ENCODE results near the gene VSX1. TPM values are rescaled to one million over a fixed set of nuclear protein-coding genes. Genes with fewer than 3 reads are reported as not detected.

Gene VSX1
- polyA plus RNA-seq, 1 experiment = 0.06 TPM

DNA sequence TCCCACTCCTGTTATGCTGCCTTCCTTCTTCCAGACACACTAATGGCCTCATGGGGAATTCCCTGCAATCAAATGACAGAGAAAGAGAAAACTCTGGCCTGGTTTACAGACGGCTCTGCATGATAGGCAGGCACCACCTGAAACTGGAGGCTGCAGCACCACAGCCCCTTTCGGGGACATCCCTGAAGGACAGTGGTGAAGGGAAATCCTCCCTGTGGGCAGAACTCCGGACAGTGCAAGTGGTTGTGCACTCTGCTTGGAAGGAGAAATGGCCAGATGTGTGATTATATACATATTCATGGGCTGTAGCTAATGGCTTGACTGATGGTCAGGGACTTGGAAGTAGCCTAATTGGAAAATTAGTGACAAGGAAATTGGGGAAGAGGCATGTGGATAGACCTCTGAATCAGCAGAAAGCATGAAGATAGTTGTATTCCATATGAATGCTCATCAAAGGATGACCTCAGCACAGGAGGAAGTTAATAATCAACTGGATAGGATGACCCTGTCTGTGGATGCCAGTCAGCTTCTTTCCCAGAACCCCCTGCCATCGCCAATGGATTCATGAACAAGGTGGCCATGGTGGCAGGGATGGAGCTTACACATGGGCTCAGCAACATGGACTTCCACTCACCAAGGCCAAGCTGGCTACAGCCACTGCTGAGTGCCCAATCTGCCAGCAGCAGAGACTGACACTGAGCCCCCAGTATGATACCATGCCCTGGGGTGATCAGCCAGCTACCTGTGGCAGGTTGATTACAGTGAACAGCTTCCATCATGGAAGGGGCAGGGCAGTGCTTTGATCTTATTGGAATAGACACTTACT is 44.5 kb upstream of the VSX1 start:
- H3K27ac ChIP-seq (ENCODE audit: low read depth, low read length) = no peak overlapping the region
- DNase-seq (ENCODE audit: low read depth, low spot score) = no peak
- POLR2A ChIA-PET = no interaction called here
- TF ChIP-seq, protein P1, sequence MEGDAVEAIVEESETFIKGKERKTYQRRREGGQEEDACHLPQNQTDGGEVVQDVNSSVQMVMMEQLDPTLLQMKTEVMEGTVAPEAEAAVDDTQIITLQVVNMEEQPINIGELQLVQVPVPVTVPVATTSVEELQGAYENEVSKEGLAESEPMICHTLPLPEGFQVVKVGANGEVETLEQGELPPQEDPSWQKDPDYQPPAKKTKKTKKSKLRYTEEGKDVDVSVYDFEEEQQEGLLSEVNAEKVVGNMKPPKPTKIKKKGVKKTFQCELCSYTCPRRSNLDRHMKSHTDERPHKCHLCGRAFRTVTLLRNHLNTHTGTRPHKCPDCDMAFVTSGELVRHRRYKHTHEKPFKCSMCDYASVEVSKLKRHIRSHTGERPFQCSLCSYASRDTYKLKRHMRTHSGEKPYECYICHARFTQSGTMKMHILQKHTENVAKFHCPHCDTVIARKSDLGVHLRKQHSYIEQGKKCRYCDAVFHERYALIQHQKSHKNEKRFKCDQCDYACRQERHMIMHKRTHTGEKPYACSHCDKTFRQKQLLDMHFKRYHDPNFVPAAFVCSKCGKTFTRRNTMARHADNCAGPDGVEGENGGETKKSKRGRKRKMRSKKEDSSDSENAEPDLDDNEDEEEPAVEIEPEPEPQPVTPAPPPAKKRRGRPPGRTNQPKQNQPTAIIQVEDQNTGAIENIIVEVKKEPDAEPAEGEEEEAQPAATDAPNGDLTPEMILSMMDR (IDR thresholded peaks at IDR 0.05; ENCODE audit: low read depth, low read length) = no peak
- no peaks in the 10 kb centered on the region for H3K9me3 ChIP-seq (ENCODE audit: control insufficient read depth, insufficient read depth, low read length)
- peaks cover 11% of the 10 kb centered on the region for H3K27me3 ChIP-seq (ENCODE audit: control insufficient read depth, insufficient read depth, low read length)
- CTCF ChIA-PET = no interaction called here
- no peak overlapping the region for H3K4me3 ChIP-seq (ENCODE audit: low read depth, low read length)

DNA sequence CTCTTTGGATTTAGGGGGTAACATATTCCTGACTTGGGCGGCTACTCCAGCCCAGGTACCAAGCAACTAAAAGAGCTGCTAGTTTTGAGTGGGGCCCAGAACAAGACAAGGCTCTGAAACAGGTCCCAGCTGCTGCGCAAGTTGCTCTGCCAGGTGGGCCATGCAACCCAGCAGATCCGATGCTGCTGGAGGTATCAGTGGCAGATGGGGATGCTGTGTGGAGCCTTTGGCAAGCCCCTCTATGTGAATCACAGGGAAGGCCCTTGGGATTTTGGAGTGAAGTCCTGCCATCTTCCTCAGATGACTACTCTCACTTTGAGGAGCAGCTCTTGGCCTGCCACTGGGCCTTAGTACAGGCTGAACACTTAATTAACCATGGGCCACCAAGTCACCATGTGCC is 43.7 kb upstream of the VSX1 start:
- Histone ChIP-seq H3K9me3 (ENCODE audit: control insufficient read depth, insufficient read depth, low read length) (no peaks in the 10 kb centered on the region), H3K27ac (ENCODE audit: low read depth, low read length) (no peak overlapping the region), H3K27me3 (ENCODE audit: control insufficient read depth, insufficient read depth, low read length) (peaks cover 11% of the 10 kb centered on the region), H3K4me3 (ENCODE audit: low read depth, low read length) (no peak overlapping the region)
- DNase-seq (ENCODE audit: low read depth, low spot score) = no peak
- ChIA-PET CTCF (no interaction called here), POLR2A (no interaction called here)
- TF ChIP-seq, protein P1 (IDR thresholded peaks at IDR 0.05; ENCODE audit: low read depth, low read length) = no peak

DNA sequence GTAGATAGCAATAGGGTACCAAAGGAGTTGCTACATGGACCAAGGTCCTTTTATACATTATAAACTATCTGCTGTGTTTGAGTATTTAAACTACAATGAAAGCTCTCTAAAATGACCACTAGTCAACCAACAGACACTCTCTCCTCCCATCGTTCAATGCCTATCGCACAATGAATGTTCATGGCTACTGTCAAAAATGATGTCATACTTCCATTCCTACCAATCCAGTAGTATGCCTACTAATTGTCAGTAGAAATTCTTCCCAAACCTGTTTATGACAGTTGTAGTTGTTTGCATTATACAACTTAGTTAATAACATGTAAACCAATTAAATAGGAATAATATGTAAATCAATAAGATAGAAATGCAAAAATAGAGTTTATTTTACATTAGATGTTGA is 39.0 kb upstream of the VSX1 start:
- TF ChIP-seq, protein P1 (IDR thresholded peaks at IDR 0.05; ENCODE audit: low read depth, low read length) = no peak
- no peak overlapping the region for H3K4me3 ChIP-seq (ENCODE audit: low read depth, low read length)

DNA sequence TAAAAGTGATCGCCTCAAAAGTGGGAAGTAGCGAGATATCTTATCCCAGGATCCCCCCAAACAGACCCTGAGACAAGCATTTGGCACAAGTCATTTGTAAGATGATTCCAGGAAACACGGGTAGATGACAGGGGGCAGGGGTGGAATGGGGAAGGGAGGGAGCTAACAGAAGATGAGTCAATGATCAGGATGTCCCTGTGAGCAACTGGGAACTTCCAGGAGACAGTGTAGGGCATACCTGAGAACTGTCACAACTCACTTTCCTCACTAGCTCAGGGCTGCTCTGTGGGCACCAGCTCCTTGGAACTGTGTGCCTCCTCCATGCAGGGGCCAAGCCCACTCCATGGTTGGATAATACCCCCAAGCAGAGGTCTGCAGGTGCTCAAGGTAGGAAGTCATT is 38.5 kb upstream of the VSX1 start:
- Histone ChIP-seq H3K4me3 (ENCODE audit: low read depth, low read length) (no peak overlapping the region), H3K27ac (ENCODE audit: low read depth, low read length) (no peak overlapping the region), H3K27me3 (ENCODE audit: control insufficient read depth, insufficient read depth, low read length) (peaks cover 31% of the 10 kb centered on the region), H3K9me3 (ENCODE audit: control insufficient read depth, insufficient read depth, low read length) (no peaks in the 10 kb centered on the region)
- TF ChIP-seq, protein P1 (IDR thresholded peaks at IDR 0.05; ENCODE audit: low read depth, low read length) = no peak
- CTCF ChIA-PET = no interaction called here
- no peak for DNase-seq (ENCODE audit: low read depth, low spot score)
- POLR2A ChIA-PET = no interaction called here

More for the DNA sequence above, 39.0 kb upstream of the VSX1 start:
- H3K27me3 ChIP-seq (ENCODE audit: control insufficient read depth, insufficient read depth, low read length) = peaks cover 30% of the 10 kb centered on the region
- ChIA-PET CTCF (no interaction called here), POLR2A (no interaction called here)
- no peaks in the 10 kb centered on the region for H3K9me3 ChIP-seq (ENCODE audit: control insufficient read depth, insufficient read depth, low read length)
- DNase-seq (ENCODE audit: low read depth, low spot score) = no peak
- H3K27ac ChIP-seq (ENCODE audit: low read depth, low read length) = no peak overlapping the region

DNA sequence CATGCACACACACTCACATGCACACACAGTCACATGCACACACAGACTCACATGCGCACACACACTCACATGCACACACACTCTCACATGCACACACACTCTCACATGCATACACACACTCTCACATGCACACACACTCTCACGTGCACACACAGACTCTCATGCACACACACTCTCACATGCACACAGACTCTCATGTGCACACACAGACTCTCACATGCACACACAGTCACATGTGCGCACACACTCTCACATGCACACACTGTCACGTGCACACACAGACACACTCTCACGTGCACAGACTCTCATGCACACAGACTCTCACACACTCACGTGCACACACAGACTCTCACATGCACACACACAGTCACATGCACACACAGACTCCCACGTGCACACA is 36.6 kb upstream of the VSX1 start:
- ChIA-PET CTCF (no interaction called here), POLR2A (no interaction called here)
- Histone ChIP-seq H3K9me3 (ENCODE audit: control insufficient read depth, insufficient read depth, low read length) (no peaks in the 10 kb centered on the region), H3K27ac (ENCODE audit: low read depth, low read length) (no peak overlapping the region), H3K27me3 (ENCODE audit: control insufficient read depth, insufficient read depth, low read length) (peaks cover 21% of the 10 kb centered on the region), H3K4me3 (ENCODE audit: low read depth, low read length) (no peak overlapping the region)
- TF ChIP-seq, protein P1 (IDR thresholded peaks at IDR 0.05; ENCODE audit: low read depth, low read length) = no peak
- DNase-seq (ENCODE audit: low read depth, low spot score) = no peak
